GM21529 (cell line): ENCODE measurements around the gene SP110.
A peak's percentile ranks its signal among the peaks of the same experiment; 100 is the strongest.

Source experiments
- ATAC-seq: cut with Tn5 transposase; IDR thresholded peaks from one replicate; pipeline ENCODE4 v1.9.1; 2021; ENCODE audit not compliant: unreplicated experiment

Gene SP110

GRCh38 chr2:230172852-230173251, 46.9 kb downstream of the SP110 start:
- ATAC-seq, result no peak

- ATAC-seq, result no peak
These were observed 47.6 kb downstream of the SP110 start for GRCh38 chr2:230172156-230172555.

GRCh38 chr2:230170532-230170931, 49.3 kb downstream of the SP110 start:
- ATAC-seq, result no peak

- ATAC-seq, result no peak
These were observed 53.1 kb downstream of the SP110 start for GRCh38 chr2:230166557-230167170.

GRCh38 chr2:230164139-230164538, 55.6 kb downstream of the SP110 start:
- ATAC-seq, result no peak

GRCh38 chr2:230162981-230163380, 56.8 kb downstream of the SP110 start:
- ATAC-seq, result no peak

GRCh38 chr2:230161184-230161583, 58.6 kb downstream of the SP110 start:
- ATAC-seq, result no peak

GRCh38 chr2:230160112-230160660, 59.6 kb downstream of the SP110 start:
- ATAC-seq, result no peak

GRCh38 chr2:230158468-230158867, 61.3 kb downstream of the SP110 start:
- no peak for ATAC-seq

- ATAC-seq, result no peak
These were observed 62.7 kb downstream of the SP110 start for GRCh38 chr2:230156782-230157699.

GRCh38 chr2:230155359-230155758, 64.4 kb downstream of the SP110 start:
- ATAC-seq, result no peak

GRCh38 chr2:230153390-230153976, 66.3 kb downstream of the SP110 start:
- no peak for ATAC-seq

GRCh38 chr2:230152334-230152733, 67.5 kb downstream of the SP110 start:
- ATAC-seq, result no peak

GRCh38 chr2:230144355-230144754, 75.4 kb downstream of the SP110 start:
- ATAC-seq, result no peak

GRCh38 chr2:230140667-230141066, 79.1 kb downstream of the SP110 start:
- ATAC-seq, result no peak

- ATAC-seq, result no peak
These were observed 81.8 kb downstream of the SP110 start for GRCh38 chr2:230137902-230138539.

GRCh38 chr2:230135130-230135525, 84.7 kb downstream of the SP110 start:
- ATAC-seq, result no peak

GRCh38 chr2:230134496-230135129, 85.2 kb downstream of the SP110 start:
- peak; percentile 49 for ATAC-seq

GRCh38 chr2:230131366-230131765, 88.4 kb downstream of the SP110 start:
- ATAC-seq, result no peak

- ATAC-seq, result no peak
These were observed 89.0 kb downstream of the SP110 start for GRCh38 chr2:230130668-230131364.
